ENCODE measurements around the gene SAP30BP.
A peak's percentile ranks its signal among the peaks of the same experiment; 100 is the strongest.

Gene SAP30BP

GRCh38 chr17:75681289-75681688 lies 14.2 kb downstream of the SAP30BP start:
- DNase-seq (ENCODE audit: insufficient read length, low spot score) = no peak

GRCh38 chr17:75683583-75683982 lies 16.4 kb downstream of the SAP30BP start:
- no peak for DNase-seq (ENCODE audit: insufficient read length, low spot score)
- FAIRE-seq = no peak

More at GRCh38 chr17:75681289-75681688, 14.2 kb downstream of the SAP30BP start:
- no peak for FAIRE-seq

- DNase-seq (ENCODE audit: insufficient read length, low spot score) (no peak), FAIRE-seq (no peak)
These were observed 17.1 kb downstream of the SAP30BP start for GRCh38 chr17:75684249-75684648.

GRCh38 chr17:75684924-75685323 lies 17.8 kb downstream of the SAP30BP start:
- no peak for DNase-seq (ENCODE audit: insufficient read length, low spot score)
- FAIRE-seq = no peak

- FAIRE-seq = no peak
- no peak for DNase-seq (ENCODE audit: insufficient read length, low spot score)
These were observed 18.4 kb downstream of the SAP30BP start for GRCh38 chr17:75685499-75685898.

- FAIRE-seq (no peak), DNase-seq (ENCODE audit: insufficient read length, low spot score) (no peak)
These were observed 21.2 kb downstream of the SAP30BP start for GRCh38 chr17:75688209-75688825.

- FAIRE-seq (peak; percentile 64), DNase-seq (ENCODE audit: insufficient read length, low spot score) (peak; percentile 49)
These were observed 22.3 kb downstream of the SAP30BP start for GRCh38 chr17:75689441-75689873.

- DNase-seq (ENCODE audit: insufficient read length, low spot score) (no peak), FAIRE-seq (no peak)
These were observed 24.2 kb downstream of the SAP30BP start for GRCh38 chr17:75691371-75691791.

- FAIRE-seq (no peak), DNase-seq (ENCODE audit: insufficient read length, low spot score) (no peak)
These were observed 24.9 kb downstream of the SAP30BP start for GRCh38 chr17:75691801-75692626.

- DNase-seq (ENCODE audit: insufficient read length, low spot score) (no peak), FAIRE-seq (no peak)
These were observed 25.8 kb downstream of the SAP30BP start for GRCh38 chr17:75692976-75693375.

- DNase-seq (ENCODE audit: insufficient read length, low spot score) = no peak
- no peak for FAIRE-seq
These were observed 26.7 kb downstream of the SAP30BP start for GRCh38 chr17:75693500-75694481.

- no peak for FAIRE-seq
- DNase-seq (ENCODE audit: insufficient read length, low spot score) = no peak
These were observed 27.4 kb downstream of the SAP30BP start for GRCh38 chr17:75694536-75694935.

- no peak for DNase-seq (ENCODE audit: insufficient read length, low spot score)
- no peak for FAIRE-seq
These were observed 28.1 kb downstream of the SAP30BP start for GRCh38 chr17:75695141-75695829.

- DNase-seq (ENCODE audit: insufficient read length, low spot score) (no peak), FAIRE-seq (no peak)
These were observed 28.7 kb downstream of the SAP30BP start for GRCh38 chr17:75695830-75696271.

GRCh38 chr17:75697651-75698291 lies 30.6 kb downstream of the SAP30BP start:
- DNase-seq (ENCODE audit: insufficient read length, low spot score) = no peak
- no peak for FAIRE-seq

GRCh38 chr17:75698659-75699058 lies 31.5 kb downstream of the SAP30BP start:
- no peak for FAIRE-seq
- DNase-seq (ENCODE audit: insufficient read length, low spot score) = no peak

- no peak for DNase-seq (ENCODE audit: insufficient read length, low spot score)
- FAIRE-seq = no peak
These were observed 34.1 kb downstream of the SAP30BP start for GRCh38 chr17:75701288-75701687.

GRCh38 chr17:75703191-75703590 lies 36.1 kb downstream of the SAP30BP start:
- FAIRE-seq = no peak

GRCh38 chr17:75703591-75703990 lies 36.5 kb downstream of the SAP30BP start:
- FAIRE-seq (no peak), DNase-seq (ENCODE audit: insufficient read length, low spot score) (no peak)

More at GRCh38 chr17:75703191-75703590, 36.1 kb downstream of the SAP30BP start:
- no peak for DNase-seq (ENCODE audit: insufficient read length, low spot score)

All from GM19239 (cell line).